ENCODE results near the gene IL11RA. TPM values are rescaled to one million over a fixed set of nuclear protein-coding genes. Genes with fewer than 3 reads are reported as not detected.
A peak's percentile ranks its signal among the peaks of the same experiment; 100 is the strongest.

Gene IL11RA
- total and polyA plus RNA-seq, 9 of the 15 experiments (the other 6 are each of a cell fraction or from before 2014, with no cell fraction given): 0.11 to 5.8 (median 2.8) TPM

DNA sequence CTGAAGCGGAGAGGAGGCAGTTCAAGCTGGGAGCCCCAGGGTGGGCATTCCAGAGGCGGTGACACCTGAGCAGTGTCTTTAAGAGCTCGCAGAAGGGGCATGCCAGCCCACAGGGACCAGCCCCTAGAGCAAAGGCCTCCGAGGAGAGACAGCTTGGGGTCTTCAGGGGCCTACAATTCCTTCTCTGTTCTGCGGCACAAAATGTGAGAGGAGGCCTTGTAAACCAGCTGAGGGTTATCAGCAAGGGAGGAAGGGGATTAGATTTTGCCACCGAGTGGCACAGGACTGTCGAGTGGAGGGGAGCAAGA is 13.9 kb upstream of the IL11RA start:
- peaks cover 14% of the 10 kb centered on the region; the same call in 1 of the 3 replicates for H3K36me3 ChIP-seq (ENCODE audit: control insufficient read depth, insufficient read depth, low read length)
- in situ Hi-C loops (cut with MboI) (no loop called here), intact Hi-C loops (cut with micrococcal nuclease) (no loop called here)
- H3K4me1 ChIP-seq (replicated peaks in 1 of 2; ENCODE audit: control insufficient read depth in 2 of 2, insufficient read depth in 2 of 2, low read length in 2 of 2): peaks cover 5 to 23% of the 10 kb centered on the region in 2 experiments; a peak in 4 of 5 replicates
- BruUV-seq (replicated peaks): no TSS peak
- H3K9me3 ChIP-seq (replicated peaks; ENCODE audit: control insufficient read depth, insufficient read depth, low read depth, low read length): no peaks in the 10 kb centered on the region
- H3K9me1 ChIP-seq (ENCODE audit: control insufficient read depth, insufficient read depth, low read length): no peaks in the 10 kb centered on the region
- FAIRE-seq (no peak), DNase-seq (ENCODE audit: extremely low read depth in 1 of 4, low spot score in 3 of 4) (no peak), ATAC-seq (no peak)
- 0 out of 2 replicates have a peak, but pooled peaks cover 4% of the 10 kb centered on the region for H4K20me1 ChIP-seq (replicated peaks; ENCODE audit: control insufficient read depth, insufficient read depth, low read length)
- H3K9ac ChIP-seq (ENCODE audit: insufficient read depth in 1 of 2, low read depth in 2 of 2, low read length in 2 of 2): peak overlapping the region; percentile 73 to 96
- peak overlapping the region; percentile 92 for H2AFZ ChIP-seq (ENCODE audit: low read depth, low read length)
- peak overlapping the region; percentile 65 for H3K27ac ChIP-seq (ENCODE audit: extremely low read depth, low read depth, low read length)
- ChIA-PET CTCF (ENCODE audit: low intra/inter-chr PET ratio) (no interaction called here), POLR2A (interaction anchor here (0.8 to 1.7 kb wide), 2 partner anchors 8 to 14 kb away, joined by 4 to 7 read pairs; partner anchors contain the start of gene GALT)
- peaks cover 18% of the 10 kb centered on the region for H3K79me2 ChIP-seq (ENCODE audit: control insufficient read depth, insufficient read depth, low read length)
- TF ChIP-seq GTF2F1 (IDR thresholded peaks at IDR 0.05; ENCODE audit: low read depth, low read length): no peak
- no peak for TF ChIP-seq ARID1B (IDR thresholded peaks at IDR 0.05)
- TF ChIP-seq PHF20 (IDR thresholded peaks at IDR 0.05; ENCODE audit: partially characterized antibody): peak; percentile 1
- no peak for TF ChIP-seq RBFOX2 (IDR thresholded peaks at IDR 0.05; ENCODE audit: low read depth, low read length)
- TF ChIP-seq ZNF24 (IDR thresholded peaks at IDR 0.05): no peak
- TF ChIP-seq ELF1 (tag; IDR thresholded peaks at IDR 0.05): no peak
- TF ChIP-seq, protein P1, sequence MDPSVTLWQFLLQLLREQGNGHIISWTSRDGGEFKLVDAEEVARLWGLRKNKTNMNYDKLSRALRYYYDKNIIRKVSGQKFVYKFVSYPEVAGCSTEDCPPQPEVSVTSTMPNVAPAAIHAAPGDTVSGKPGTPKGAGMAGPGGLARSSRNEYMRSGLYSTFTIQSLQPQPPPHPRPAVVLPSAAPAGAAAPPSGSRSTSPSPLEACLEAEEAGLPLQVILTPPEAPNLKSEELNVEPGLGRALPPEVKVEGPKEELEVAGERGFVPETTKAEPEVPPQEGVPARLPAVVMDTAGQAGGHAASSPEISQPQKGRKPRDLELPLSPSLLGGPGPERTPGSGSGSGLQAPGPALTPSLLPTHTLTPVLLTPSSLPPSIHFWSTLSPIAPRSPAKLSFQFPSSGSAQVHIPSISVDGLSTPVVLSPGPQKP (CRISPR knock-in tag; IDR thresholded peaks at IDR 0.05): no peak
- TF ChIP-seq GABPA (tag; conservative IDR thresholded peaks at IDR 0.05; ENCODE audit: low read depth): peak; percentile 18; the same call in 1 of the 2 replicates
- TF ChIP-seq RBM34 (IDR thresholded peaks at IDR 0.05; ENCODE audit: borderline replicate concordance, insufficient read depth, low read length): no peak
- TF ChIP-seq PTTG1 (tag; IDR thresholded peaks at IDR 0.05; ENCODE audit: low read depth): no peak
- 0 out of 2 replicates have a peak, but pooled peaks have one; percentile 7 for TF ChIP-seq ZFX (CRISPR knock-in tag; IDR thresholded peaks at IDR 0.05)
- WGBS (ENCODE audit: insufficient coverage, low coverage, missing lambda C conversion rate): 44% methylated on average over 5 of the region's 7 CpGs
- H3K4me3 ChIP-seq: peak overlapping the region; percentile 54
- H3K27me3 ChIP-seq (ENCODE audit: control insufficient read depth in 2 of 2, insufficient read depth in 2 of 2, low read length in 2 of 2): no peaks in the 10 kb centered on the region
- peak overlapping the region; percentile 82 for H3K4me2 ChIP-seq (ENCODE audit: insufficient read depth, low read length)
